GM21526 (cell line): ENCODE data around the gene AQP12A.
"Not testable (repeated sequence)": the region's sequence is repeated elsewhere in the genome, so short reads cannot be mapped to it uniquely, and the experiment has no call there.

ENCODE experiments used
- ATAC-seq: cut with Tn5 transposase; IDR thresholded peaks from one replicate; pipeline ENCODE4 v1.9.1; 2021; ENCODE audit warnings: moderate library complexity; ENCODE audit not compliant: unreplicated experiment, low FRiP score

Gene AQP12A

GRCh38 chr2:240655931-240656886 lies 35.5 kb upstream of the AQP12A start:
- no peak for ATAC-seq

- ATAC-seq = not testable (repeated sequence)
Observed at GRCh38 chr2:240659883-240660282, 31.8 kb upstream of the AQP12A start.

- ATAC-seq = no peak
Observed at GRCh38 chr2:240662681-240663080, 29.0 kb upstream of the AQP12A start.

- ATAC-seq = no peak
Observed at GRCh38 chr2:240663546-240664190, 28.0 kb upstream of the AQP12A start.

- no peak for ATAC-seq
Observed at GRCh38 chr2:240664622-240665021, 27.0 kb upstream of the AQP12A start.

- ATAC-seq = no peak
Observed at GRCh38 chr2:240670402-240670801, 21.3 kb upstream of the AQP12A start.

- ATAC-seq = no peak
Observed at GRCh38 chr2:240670950-240671349, 20.7 kb upstream of the AQP12A start.

- ATAC-seq = no peak
Observed at GRCh38 chr2:240672076-240672700, 19.5 kb upstream of the AQP12A start.

- ATAC-seq = no peak
Observed at GRCh38 chr2:240672701-240673190, 18.9 kb upstream of the AQP12A start.

GRCh38 chr2:240674461-240675184 lies 17.0 kb upstream of the AQP12A start:
- not testable (repeated sequence) for ATAC-seq

- not testable (repeated sequence) for ATAC-seq
Observed at GRCh38 chr2:240675345-240675744, 16.3 kb upstream of the AQP12A start.

- ATAC-seq = not testable (repeated sequence)
Observed at GRCh38 chr2:240678043-240678442, 13.6 kb upstream of the AQP12A start.

- ATAC-seq = not testable (repeated sequence)
Observed at GRCh38 chr2:240678909-240679308, 12.8 kb upstream of the AQP12A start.

- ATAC-seq = not testable (repeated sequence)
Observed at GRCh38 chr2:240680185-240680584, 11.5 kb upstream of the AQP12A start.

- ATAC-seq = not testable (repeated sequence)
Observed at GRCh38 chr2:240682431-240683224, 9.0 kb upstream of the AQP12A start, which contains the start of gene AQP12B. Gene AQP12B, minus strand, starts transcription at chr2:240682885. Its CDS starts 48 bp downstream, at chr2:240682837.

GRCh38 chr2:240683329-240683979 lies 8.2 kb upstream of the AQP12A start:
- ATAC-seq = not testable (repeated sequence)

GRCh38 chr2:240683980-240684728 lies 7.5 kb upstream of the AQP12A start:
- not testable (repeated sequence) for ATAC-seq

GRCh38 chr2:240685771-240686371 lies 5.8 kb upstream of the AQP12A start:
- no peak for ATAC-seq
